Measurements from ENCODE around the gene ZDHHC14.

Gene ZDHHC14

GRCh38 chr6:157519255-157520116 is 138.5 kb downstream of the ZDHHC14 start:
- peak; percentile 47 for DNase-seq

GRCh38 chr6:157520117-157520406 is 139.1 kb downstream of the ZDHHC14 start:
- no peak for DNase-seq

- no peak for DNase-seq
Observed at GRCh38 chr6:157520596-157521361, 139.8 kb downstream of the ZDHHC14 start.

- DNase-seq: no peak
Observed at GRCh38 chr6:157521362-157522335, 140.7 kb downstream of the ZDHHC14 start.

- no peak for DNase-seq
Observed at GRCh38 chr6:157522472-157522871, 141.5 kb downstream of the ZDHHC14 start.

- DNase-seq: no peak
Observed at GRCh38 chr6:157524735-157525134, 143.7 kb downstream of the ZDHHC14 start.

GRCh38 chr6:157525292-157525889 is 144.4 kb downstream of the ZDHHC14 start:
- DNase-seq: no peak

GRCh38 chr6:157525918-157526425 is 145.0 kb downstream of the ZDHHC14 start:
- no peak for DNase-seq

GRCh38 chr6:157527471-157527907 is 146.5 kb downstream of the ZDHHC14 start:
- DNase-seq: no peak

- DNase-seq: peak; percentile 87
Observed at GRCh38 chr6:157528931-157529653, 148.1 kb downstream of the ZDHHC14 start.

- no peak for DNase-seq
Observed at GRCh38 chr6:157529654-157530039, 148.7 kb downstream of the ZDHHC14 start.

- peak; percentile 97 for DNase-seq
Observed at GRCh38 chr6:157530126-157530525, 149.1 kb downstream of the ZDHHC14 start.

GRCh38 chr6:157530724-157531168 is 149.8 kb downstream of the ZDHHC14 start:
- no peak for DNase-seq

GRCh38 chr6:157531169-157531985 is 150.4 kb downstream of the ZDHHC14 start:
- DNase-seq: peak; percentile 38

- peak; percentile 50 for DNase-seq
Observed at GRCh38 chr6:157531986-157532365, 151.0 kb downstream of the ZDHHC14 start.

GRCh38 chr6:157533048-157533871 is 152.3 kb downstream of the ZDHHC14 start:
- DNase-seq: peak; percentile 94

- no peak for DNase-seq
Observed at GRCh38 chr6:157534134-157534871, 153.3 kb downstream of the ZDHHC14 start.

GRCh38 chr6:157534977-157535339 is 154.0 kb downstream of the ZDHHC14 start:
- DNase-seq: no peak

All from NCI-H69 (cell line).